Sigmoid colon (tissue), 4 donors: Measurements from ENCODE around the gene IPCEF1.

Experiments used
- CTCF ChIP-seq, 4 experiments: fragments of 450-650 bp in 3 of 4; fragments of 200-600 bp in 1 of 4; IDR thresholded peaks; one replicate each; pipeline ENCODE4 v1.5.1; 2016 to 2019; ENCODE audit warnings: antibody characterized with exemption in 4 of 4, mild to moderate bottlenecking in 3 of 4, moderate library complexity in 2 of 4
- POLR2A ChIP-seq, 2 donors: fragments of 450-650 bp; IDR thresholded peaks; one replicate each; pipeline ENCODE4 v1.6.1; 2016; ENCODE audit warnings: antibody characterized with exemption in 2 of 2, mild to moderate bottlenecking in 2 of 2, moderate library complexity in 2 of 2
- POLR2AphosphoS5 ChIP-seq, 4 donors: sonication (generic); formaldehyde crosslinking; IDR thresholded peaks; one replicate each; pipeline ENCODE4 v1.6.1; 2017; ENCODE audit warnings: antibody characterized with exemption in 4 of 4

- TF ChIP-seq CTCF (IDR thresholded peaks at IDR 0.05) (no peak), POLR2AphosphoS5 (IDR thresholded peaks at IDR 0.05) (no peak), POLR2A (IDR thresholded peaks at IDR 0.05) (no peak)
Observed at GRCh38 chr6:154304191-154304590, 52.4 kb downstream of the IPCEF1 start.
